HG03521 (cell line): ENCODE measurements around the gene OXCT2.

ENCODE experiments used
- ATAC-seq: cut with Tn5 transposase; IDR thresholded peaks from one replicate; pipeline ENCODE4 v1.9.1; 2021; ENCODE audit warnings: mild to moderate bottlenecking, moderate library complexity; ENCODE audit not compliant: unreplicated experiment

OXCT2 gene

GRCh38 chr1:39737546-39738169, 33.5 kb downstream of the OXCT2 start:
- no peak for ATAC-seq

GRCh38 chr1:39735731-39736130, 35.4 kb downstream of the OXCT2 start:
- no peak for ATAC-seq

- no peak for ATAC-seq
Observed at GRCh38 chr1:39733161-39733560, 38.0 kb downstream of the OXCT2 start.

- no peak for ATAC-seq
Observed at GRCh38 chr1:39732730-39733129, 38.4 kb downstream of the OXCT2 start.

- ATAC-seq, result no peak
Observed at GRCh38 chr1:39729842-39730241, 41.3 kb downstream of the OXCT2 start.

- ATAC-seq, result no peak
Observed at GRCh38 chr1:39729030-39729429, 42.1 kb downstream of the OXCT2 start.

GRCh38 chr1:39727932-39728317, 43.2 kb downstream of the OXCT2 start:
- no peak for ATAC-seq

- no peak for ATAC-seq
Observed at GRCh38 chr1:39727221-39727931, 43.8 kb downstream of the OXCT2 start.

- no peak for ATAC-seq
Observed at GRCh38 chr1:39726600-39726999, 44.5 kb downstream of the OXCT2 start.

- no peak for ATAC-seq
Observed at GRCh38 chr1:39722495-39722894, 48.7 kb downstream of the OXCT2 start.

- no peak for ATAC-seq
Observed at GRCh38 chr1:39721664-39722063, 49.5 kb downstream of the OXCT2 start.

- no peak for ATAC-seq
Observed at GRCh38 chr1:39720094-39720999, 50.8 kb downstream of the OXCT2 start.
